GM12891 (cell line): ENCODE data around the gene NEMP1.
A peak's percentile ranks its signal among the peaks of the same experiment; 100 is the strongest.

Experiments used
- DNase-seq: peaks from one replicate; pipeline ENCODE4 v3.0.0; 2011; ENCODE audit warnings: low spot score; ENCODE audit not compliant: insufficient read length
- FAIRE-seq: peaks from 2 replicates; lab custom pipeline; 2011; peaks lifted over from hg19 to GRCh38; lab: Jason Lieb, UNC
- PAX5 ChIP-seq: IDR thresholded peaks from 2 replicates; pipeline ENCODE4 v1.6.1; 2011; ENCODE audit warnings: low read length, moderate library complexity, mild to moderate bottlenecking; ENCODE audit not compliant: insufficient read depth, severe bottlenecking
- POLR2A ChIP-seq: IDR thresholded peaks from 2 replicates; pipeline ENCODE4 v1.6.1; 2011; ENCODE audit warnings: low read depth, low read length, control low read depth
- POLR2AphosphoS5 ChIP-seq: IDR thresholded peaks from 2 replicates; pipeline ENCODE4 v1.6.1; 2011; ENCODE audit warnings: low read depth, low read length, control low read depth
- POU2F2 ChIP-seq: IDR thresholded peaks from 2 replicates; pipeline ENCODE4 v1.6.1; 2011; ENCODE audit warnings: low read depth, mild to moderate bottlenecking, control low read depth, low read length, moderate library complexity
- SPI1 ChIP-seq: IDR thresholded peaks from 2 replicates; pipeline ENCODE4 v1.6.1; 2011; ENCODE audit warnings: low read depth, low read length, control low read depth
- TAF1 ChIP-seq: IDR thresholded peaks from 2 replicates; pipeline ENCODE4 v1.6.1; 2011; ENCODE audit warnings: low read depth, low read length, control low read depth

NEMP1 gene

DNA sequence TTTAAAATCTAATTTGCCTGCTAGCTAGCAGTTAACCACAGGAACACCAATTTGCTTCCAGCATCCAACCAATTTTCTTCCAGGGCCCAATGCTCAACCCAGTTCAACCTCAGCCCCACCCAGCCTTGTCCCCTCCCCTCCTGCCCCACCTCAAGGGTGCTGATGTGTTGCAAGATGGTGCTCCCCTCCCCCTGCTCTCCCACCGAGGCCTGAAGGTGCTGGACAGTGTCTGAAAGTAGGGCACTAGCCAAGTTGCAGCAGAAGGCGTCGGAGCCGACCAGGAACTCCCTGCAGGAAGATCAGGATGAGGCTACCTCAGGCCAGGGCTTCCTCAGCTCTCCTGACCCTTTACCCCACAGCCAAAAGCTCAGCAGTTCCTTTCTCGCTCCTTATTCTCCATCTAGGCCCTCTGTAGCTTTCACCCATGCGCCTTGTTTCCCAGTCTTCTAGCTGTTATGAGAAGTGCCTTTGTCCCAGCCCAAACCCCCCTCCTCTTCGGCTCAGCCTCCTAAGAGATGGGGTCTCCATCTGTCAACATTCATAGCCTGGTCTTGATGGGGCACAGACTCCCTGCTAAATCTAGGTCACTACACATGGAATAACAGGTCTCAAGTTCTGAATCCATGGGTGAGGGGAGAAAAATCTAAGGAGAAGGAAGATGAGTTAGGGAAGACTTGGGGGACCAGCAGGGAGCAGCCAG lies 29.0 kb upstream of the NEMP1 start:
- FAIRE-seq (no peak), DNase-seq (no peak)
- no peak for TF ChIP-seq PAX5
- no peak for TF ChIP-seq POLR2AphosphoS5
- TF ChIP-seq SPI1: no peak
- no peak for TF ChIP-seq POU2F2
- no peak for TF ChIP-seq POLR2A
- TF ChIP-seq TAF1: no peak

DNA sequence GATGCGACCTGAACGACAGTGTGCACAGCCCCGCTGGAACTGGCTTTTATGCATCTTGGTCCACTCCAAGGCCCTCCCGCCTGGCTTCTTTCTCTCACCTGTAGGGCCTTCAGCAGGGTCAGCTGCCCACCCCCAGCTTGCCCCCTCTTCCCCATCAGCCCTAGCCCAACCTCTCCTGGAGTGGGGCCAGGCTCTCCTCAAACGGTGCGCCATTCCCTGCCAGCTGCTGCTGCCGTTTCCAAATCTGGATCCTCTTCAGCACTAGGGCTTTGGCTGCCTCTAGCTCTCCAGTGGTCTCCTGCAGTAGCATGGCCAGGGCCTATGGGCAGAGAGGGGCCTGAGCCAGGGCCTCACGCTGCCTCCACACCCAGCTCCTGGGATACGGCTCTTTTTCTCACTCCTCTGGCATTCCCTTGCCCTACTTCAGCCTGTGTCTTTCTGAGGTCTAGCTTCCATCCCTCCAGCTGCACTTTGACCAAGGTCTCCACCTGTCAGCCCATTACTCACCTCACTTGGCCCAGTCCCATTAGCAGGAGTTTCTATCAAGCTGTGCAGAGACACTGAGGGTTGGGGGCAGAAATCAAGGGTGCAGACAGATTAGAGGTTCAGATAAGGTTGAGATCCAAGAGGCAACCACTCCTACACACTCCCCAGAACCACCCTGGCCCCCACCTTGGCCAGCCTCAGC lies 27.6 kb upstream of the NEMP1 start:
- FAIRE-seq (no peak), DNase-seq (no peak)
- no peak for TF ChIP-seq TAF1
- no peak for TF ChIP-seq POLR2A
- TF ChIP-seq PAX5: no peak
- TF ChIP-seq POU2F2: no peak
- TF ChIP-seq POLR2AphosphoS5: no peak
- TF ChIP-seq SPI1: no peak

DNA sequence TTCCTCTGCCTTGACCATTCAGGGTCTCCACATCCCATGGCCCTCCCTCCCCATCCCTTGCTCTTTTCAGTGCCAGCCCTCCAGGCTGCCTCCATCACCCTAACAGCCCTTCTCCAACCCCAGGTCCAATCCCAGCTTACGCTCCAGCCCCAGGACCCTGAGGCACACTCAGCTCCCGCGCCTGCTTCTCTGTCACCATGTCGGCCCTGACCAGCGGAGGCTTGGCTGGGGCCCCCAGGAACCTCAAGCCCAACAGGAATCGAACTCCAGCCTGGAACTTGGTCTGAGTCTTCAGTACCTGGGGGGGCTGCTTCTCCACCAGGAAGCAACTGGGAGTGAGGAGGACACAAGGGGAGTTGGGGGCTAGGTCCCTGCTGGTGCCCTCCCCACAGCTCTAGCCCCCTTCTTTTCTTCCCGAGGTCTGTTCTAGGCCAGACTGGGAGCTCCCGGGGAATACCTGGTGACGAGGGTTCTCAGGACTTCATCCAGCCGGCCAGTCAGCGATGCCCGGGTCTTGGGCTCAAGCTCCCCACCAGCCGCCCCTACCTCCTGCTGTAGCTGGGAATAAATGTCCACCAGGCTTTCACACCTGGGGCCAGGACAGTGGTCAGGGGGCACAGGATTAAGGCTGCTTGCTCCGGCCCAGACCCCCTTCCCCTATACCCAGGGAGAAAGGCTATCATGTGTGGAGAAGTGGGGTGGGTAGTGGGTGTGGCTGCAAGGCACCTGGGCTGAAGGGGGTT lies 26.6 kb upstream of the NEMP1 start:
- FAIRE-seq (no peak), DNase-seq (no peak)
- TF ChIP-seq POLR2A (no peak), PAX5 (no peak), POLR2AphosphoS5 (no peak), POU2F2 (no peak), TAF1 (no peak), SPI1 (no peak)

DNA sequence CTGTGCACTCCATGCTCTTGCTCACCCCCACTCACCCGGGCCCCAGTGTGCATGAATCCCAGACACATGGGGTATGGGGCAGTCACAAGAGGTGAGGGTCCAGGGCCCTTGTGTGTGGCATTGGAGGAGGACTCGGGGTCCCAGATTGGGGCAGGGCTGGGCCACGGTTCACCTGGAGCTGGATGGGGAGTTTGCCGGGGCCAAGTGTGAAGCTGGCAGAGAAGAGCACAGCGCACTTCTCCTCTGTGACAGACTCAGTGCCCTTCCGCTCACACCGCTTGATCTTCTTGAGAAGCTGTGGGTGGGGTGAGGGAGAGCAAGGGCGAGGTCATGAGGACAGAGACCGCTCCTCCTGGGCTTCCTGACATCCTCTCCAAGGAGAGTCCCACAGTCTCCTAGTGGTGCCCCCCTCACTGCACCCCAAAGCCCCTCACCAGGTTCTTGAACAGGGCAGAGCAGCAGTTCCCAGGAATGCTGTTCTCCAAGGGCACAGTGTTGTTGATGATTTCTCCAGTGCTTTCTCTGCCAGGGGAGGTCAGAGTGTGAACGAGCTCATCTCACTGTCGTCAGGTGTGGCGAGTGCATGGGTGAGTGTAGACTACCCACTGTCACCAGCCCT lies 25.8 kb upstream of the NEMP1 start:
- TF ChIP-seq POLR2AphosphoS5 (no peak), PAX5 (no peak), POU2F2 (no peak), TAF1 (no peak), SPI1 (no peak), POLR2A (no peak)
- no peak for DNase-seq
- FAIRE-seq: no peak

DNA sequence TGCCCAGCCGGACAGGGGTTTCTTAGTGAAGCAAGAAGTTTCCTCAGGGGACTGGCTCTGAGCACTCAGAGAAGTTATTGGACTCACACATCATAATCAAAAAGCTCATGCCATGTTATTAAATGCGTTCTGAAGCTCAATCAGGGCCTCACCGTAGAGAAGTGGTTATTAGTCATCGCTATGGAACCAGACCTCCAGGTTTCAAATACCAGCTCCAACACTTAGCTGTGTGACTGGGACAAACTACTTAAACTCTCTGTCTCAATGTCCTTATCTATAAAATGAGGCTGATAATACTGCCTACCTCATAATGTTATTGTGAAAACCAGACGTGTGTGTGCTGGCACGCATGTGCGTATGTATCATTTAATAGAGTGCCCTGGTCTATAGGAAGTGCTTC lies 25.3 kb upstream of the NEMP1 start:
- no peak for FAIRE-seq
- TF ChIP-seq TAF1 (no peak), SPI1 (no peak), POLR2A (no peak), POLR2AphosphoS5 (no peak), POU2F2 (no peak), PAX5 (no peak)
- no peak for DNase-seq

DNA sequence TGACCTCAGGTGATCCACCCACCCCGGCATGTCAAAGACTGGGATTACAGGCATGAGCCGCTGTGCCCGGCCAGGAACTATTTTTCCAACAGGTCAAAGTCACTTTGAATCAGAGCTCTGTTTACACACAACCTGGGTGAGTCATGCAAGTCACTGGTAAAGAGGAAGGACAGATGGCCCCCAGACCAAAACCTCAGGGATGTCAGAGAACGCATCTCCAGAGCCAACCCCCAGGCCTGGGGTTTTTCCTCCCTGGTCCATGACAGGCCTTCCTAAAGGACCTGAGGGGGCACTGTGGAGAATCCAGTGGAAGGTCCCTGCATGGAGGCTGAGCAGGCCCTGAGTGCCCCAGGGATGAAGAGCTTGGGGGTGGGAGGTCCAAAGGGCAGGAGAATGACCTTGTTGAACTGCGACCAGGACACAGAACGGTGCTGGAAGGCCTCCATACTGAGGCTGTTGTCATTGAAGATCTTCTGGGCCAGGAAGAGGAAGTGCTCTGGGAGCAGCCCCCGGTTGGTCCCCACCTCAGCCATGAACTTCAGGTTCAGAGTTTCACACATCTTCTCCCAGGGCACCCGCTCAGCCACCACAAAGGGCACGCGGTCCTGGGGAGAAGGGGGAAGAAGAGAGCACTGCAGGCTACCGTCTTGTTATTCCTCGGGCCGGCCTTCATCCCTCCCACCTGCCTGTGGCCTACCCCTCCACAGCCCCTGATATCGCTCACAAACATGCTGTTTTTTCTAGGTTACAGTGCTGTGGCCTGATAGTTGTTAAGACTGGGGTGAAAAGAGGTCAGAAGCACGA lies 23.5 kb upstream of the NEMP1 start:
- no peak for FAIRE-seq
- TF ChIP-seq TAF1 (no peak), SPI1 (peak; percentile 30; the same call in 1 of the 2 replicates), POLR2A (no peak), PAX5 (no peak), POU2F2 (no peak)
- no peak for DNase-seq

DNA sequence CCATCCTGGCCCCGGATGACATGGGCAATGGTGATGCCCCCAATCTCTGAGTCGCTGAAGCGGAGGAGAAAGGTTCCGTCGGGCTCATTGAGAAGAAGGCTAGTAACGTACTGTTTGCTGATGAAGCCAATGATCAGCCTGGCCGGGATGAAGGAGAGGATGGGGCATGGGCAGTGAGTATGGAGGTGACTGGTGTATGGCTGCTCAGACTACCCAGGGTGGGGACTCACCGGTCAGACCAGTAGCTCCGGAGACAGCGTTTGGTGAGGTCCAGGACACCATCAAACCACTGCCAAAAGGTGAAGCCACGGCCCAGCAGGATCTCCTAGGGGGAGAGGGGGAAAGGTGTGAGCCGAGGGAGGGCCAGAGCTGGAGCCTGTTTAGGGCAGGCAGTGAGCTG lies 21.2 kb upstream of the NEMP1 start:
- no peak for TF ChIP-seq POU2F2
- 0 out of 2 replicates have a peak, but pooled peaks have one; percentile 0 for TF ChIP-seq POLR2AphosphoS5
- FAIRE-seq (no peak), DNase-seq (no peak)

DNA sequence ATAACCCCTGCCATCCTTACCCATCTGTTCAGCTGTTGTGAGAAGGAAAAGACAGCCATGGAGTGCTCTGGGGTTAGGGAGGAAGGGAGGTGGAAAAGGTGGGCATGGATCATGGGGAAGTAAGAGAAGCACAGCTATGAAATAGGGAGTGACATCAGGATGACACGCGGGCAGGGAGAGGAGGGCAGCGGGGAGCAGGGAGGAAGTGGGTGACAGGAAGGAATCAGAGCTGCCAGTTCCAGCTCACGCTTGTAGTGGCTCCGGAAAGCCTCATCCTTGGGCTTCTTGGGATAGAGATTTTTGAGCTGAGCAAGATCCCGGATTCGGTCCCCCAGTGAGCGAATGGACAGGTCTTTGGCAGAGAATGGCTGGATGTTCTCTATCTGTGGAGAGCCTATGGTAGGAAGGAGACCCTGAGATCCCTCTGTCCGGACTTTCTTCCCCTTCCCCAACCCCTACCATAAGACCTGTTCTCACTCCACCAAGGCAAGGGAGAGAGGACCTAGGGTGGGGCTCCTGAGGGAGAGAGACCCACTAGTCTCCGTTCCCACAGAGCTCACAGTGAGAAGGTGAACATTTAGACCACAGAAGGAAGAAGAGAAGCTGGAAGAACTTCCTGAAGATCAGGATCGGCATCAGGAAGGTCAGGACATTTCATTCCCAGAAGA lies 20.6 kb upstream of the NEMP1 start:
- FAIRE-seq: no peak
- TF ChIP-seq POLR2AphosphoS5 (0 out of 2 replicates have a peak, but pooled peaks have one; percentile 0), PAX5 (no peak)
- no peak for DNase-seq

DNA sequence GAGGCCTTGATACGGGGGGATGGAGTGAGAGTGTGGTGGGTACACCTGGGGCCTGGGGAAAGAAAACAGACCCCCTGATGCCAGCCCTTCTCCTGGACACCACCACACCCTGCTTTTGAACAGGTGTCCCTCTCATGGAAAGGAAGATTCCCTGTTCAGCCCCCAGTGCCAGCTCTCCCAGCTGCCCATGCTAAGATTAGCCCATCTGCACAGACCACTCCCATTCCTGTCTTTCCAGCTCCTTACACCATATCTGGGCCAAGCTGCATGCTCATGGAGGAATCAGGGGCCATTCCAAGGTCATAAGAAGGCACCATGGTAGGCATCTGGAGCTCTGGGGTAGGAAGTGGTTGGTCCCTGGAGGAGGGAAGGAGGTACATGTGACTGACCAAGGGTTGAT lies 20.0 kb upstream of the NEMP1 start:
- TF ChIP-seq PAX5 (no peak), POLR2AphosphoS5 (no peak), POLR2A (no peak), POU2F2 (no peak)
- DNase-seq: no peak
- no peak for FAIRE-seq

DNA sequence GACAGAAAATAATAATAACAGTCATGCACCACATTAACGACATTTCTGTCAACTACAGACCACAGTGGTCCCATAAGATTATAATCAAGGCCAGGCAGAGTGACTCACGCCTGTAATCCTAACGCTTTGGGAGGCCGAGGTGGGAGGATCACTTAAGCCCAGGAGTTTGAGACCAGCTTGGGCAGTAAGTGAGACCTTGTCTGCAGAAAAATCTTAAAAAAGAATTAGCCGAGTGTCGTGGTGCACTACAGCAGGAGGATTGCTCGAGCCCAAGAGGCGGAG lies 18.9 kb upstream of the NEMP1 start:
- DNase-seq (no peak), FAIRE-seq (no peak)
- no peak for TF ChIP-seq POLR2A
- no peak for TF ChIP-seq SPI1
- TF ChIP-seq POLR2AphosphoS5: no peak
- no peak for TF ChIP-seq TAF1
- no peak for TF ChIP-seq PAX5
- TF ChIP-seq POU2F2: no peak
